Stimulated activated CD8-positive, alpha-beta memory T cell treated with anti-CD3 and anti-CD28 coated beads, Interleukin-4, amount 100 ng/mL, for 4 hours (primary cell): ENCODE data around the gene GRIA1.

Experiments
- DNase-seq, 2 donors: peaks; one replicate each; pipeline ENCODE4 v3.0.0-alpha.2; 2020; ENCODE audit warnings: low read depth in 2 of 2, low spot score in 1 of 2

GRIA1 gene

DNA sequence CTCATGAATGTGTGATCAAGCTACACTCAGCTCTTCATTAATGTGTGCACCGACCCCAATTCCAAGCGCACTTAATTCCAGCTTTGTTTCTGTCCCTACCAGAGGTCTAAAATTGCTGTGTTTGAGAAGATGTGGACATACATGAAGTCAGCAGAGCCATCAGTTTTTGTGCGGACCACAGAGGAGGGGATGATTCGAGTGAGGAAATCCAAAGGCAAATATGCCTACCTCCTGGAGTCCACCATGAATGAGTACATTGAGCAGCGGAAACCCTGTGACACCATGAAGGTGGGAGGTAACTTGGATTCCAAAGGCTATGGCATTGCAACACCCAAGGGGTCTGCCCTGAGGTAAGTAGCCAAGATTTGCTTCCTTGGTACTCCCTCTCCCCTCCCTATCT is 279.6 kb downstream of the GRIA1 start:
- DNase-seq, result no peak

DNA sequence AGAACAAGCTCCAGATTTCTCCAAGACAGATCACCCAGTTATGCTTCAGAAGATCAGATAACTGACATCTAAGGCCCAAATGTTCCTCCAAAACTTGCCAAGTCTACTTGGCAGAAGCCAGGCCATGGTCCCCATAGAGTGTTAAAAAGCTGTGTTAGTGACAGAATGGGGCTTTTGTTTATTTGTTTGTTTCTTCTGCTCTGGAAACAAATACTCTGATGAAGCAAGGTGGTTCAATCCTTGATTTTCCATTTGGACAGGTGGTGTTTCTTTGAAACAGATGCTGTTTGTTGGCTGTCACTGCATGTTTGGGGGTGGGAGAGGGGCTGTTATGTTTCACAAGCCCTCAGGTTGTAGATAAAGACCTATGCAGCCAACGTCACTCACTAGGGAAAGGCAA is 284.2 kb downstream of the GRIA1 start:
- no peak for DNase-seq

DNA sequence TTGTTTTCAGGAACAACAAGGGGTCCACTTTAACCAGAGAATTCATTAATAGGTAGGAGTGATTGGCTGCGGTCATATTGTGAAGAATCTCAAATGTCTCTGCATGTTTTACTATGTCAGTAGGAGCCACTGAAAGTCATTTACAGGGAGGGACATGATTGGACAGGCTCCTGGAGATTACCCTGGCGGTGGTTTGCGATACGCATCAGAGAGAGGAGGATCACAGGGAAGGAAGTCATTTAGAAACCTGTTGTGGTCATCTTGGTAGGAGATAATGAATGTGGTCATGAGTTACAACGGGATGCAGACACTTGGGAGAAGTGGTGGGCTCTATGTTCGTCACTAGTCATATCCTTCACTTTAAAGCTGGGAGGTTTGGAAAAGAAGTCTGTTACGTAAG is 285.5 kb downstream of the GRIA1 start:
- no peak for DNase-seq

DNA sequence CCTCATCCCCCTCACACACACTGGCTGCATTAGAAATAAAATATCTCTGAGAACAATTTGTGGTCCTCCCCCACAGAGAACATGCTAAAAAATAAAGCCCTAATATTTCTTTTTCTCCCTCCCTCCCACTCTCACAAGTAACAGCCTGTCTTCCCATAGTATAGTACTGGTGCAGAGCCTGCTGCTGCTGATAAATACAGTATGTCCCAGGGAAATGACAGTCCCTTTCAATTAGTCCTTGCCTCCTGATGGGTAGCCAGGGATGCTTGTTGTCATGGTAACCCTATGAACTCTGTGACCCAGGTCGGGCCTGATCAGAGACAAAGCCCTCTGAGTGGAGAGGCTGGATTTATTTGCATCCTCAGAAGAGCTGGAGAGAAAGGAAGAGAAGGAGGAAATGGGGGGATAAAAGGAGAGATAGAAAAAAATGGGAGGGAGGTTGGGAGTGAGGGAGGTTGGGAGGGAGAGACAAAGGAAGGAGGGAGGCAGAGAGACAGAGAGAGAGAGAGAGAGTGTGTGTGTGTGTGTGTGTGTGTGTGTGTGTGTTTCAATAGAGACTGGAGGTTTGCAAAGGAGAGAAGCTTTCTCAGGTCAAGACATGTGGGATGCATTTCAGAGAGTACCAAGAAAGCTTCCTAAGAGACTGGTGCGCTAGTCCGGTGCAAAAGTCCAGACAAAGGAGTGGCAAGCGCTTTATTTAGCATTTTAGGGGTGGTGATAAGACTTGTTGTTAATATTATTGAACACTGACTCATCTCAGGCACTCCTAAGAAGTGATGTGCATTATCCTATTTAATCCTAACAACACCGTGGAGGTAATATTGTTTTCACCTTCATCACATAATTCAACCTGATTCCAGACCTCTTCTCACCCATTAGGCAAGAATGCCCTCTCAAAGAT is 287.5 kb downstream of the GRIA1 start:
- DNase-seq, result no peak

DNA sequence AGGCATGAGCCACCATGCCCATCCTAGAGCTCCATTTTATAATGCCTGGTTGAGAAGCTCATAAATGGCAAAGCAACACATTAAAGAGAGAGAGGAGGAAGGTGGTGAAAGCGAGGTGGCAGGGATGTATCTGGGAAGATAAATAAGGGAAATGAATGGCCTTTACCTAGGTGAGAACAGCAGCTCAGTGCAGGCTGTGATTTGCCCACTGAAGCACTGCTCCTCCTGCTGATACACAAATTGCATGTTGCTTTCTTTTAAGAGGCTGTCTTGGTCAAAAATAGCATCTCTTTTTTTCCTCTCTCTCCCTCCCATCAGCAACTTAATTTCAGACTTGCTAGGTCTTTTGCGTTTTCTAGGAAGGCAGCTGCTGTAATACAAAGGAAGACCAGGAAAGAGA is 289.4 kb downstream of the GRIA1 start:
- no peak for DNase-seq

DNA sequence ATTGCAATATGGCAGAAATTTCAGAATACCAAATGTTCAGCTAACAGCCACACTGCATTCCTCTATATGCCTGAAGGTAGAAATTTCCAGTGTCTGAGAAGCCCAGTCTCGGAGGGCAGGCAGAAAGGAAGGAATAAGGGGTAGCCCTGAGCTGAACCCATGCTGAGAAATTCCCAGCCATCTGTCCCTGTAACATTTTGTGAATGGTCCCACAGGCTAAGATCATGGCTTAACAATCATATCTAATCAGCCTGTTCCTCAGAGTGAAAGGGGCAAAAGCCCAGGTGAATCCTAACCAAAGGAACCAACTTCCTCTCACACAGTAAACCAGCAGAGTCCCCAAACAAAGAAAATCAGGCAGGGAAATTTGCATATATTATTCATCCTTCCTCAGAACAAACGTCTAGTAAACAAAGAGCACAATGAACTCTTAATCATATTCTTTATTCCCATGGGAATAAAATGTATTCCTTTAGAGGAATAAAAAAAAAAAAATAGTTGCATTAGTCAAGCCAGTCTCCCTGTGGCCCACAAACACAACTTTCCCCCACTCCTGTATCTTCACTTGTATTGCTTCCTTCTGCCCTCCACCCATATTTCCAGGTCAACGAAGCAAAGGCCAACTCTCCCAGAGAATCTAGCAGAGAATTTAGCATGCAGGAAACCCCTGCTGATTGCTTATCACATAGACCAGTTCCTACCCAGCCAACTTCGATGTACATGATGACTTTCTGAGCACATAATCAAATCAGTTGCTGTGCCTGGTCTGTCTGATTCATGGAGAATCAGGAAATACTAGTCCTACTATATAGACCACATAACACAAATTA is 290.6 kb downstream of the GRIA1 start:
- DNase-seq, result no peak

GRCh38 chr5:153782589-153783361 is 292.3 kb downstream of the GRIA1 start:
- DNase-seq, result no peak

- no peak for DNase-seq
Measured at GRCh38 chr5:153783362-153783658, 292.8 kb downstream of the GRIA1 start.

- DNase-seq, result no peak
Measured at GRCh38 chr5:153784277-153784676, 293.8 kb downstream of the GRIA1 start.

DNA sequence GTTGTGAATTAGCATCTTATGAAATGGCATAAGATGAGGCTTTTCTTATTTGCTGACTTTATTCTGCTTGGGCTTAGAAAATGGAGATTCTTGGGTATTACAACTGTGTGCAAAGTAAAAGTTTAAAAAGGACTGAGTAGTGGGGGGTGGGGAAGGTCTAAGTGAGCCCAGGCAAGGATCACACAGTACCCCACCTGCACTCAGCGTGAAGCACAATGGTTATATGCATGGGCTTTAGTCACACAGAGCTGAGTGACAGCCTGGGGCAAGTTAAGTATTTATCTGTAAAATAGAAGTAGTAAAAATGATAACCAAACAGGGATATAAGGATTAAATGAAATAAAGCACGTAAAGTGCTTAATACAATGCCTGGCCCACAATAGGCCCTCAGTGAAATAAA is 300.9 kb downstream of the GRIA1 start:
- DNase-seq, result no peak

GRCh38 chr5:153792305-153792704 is 301.8 kb downstream of the GRIA1 start:
- DNase-seq, result no peak

GRCh38 chr5:153793699-153794098 is 303.2 kb downstream of the GRIA1 start:
- DNase-seq, result no peak

DNA sequence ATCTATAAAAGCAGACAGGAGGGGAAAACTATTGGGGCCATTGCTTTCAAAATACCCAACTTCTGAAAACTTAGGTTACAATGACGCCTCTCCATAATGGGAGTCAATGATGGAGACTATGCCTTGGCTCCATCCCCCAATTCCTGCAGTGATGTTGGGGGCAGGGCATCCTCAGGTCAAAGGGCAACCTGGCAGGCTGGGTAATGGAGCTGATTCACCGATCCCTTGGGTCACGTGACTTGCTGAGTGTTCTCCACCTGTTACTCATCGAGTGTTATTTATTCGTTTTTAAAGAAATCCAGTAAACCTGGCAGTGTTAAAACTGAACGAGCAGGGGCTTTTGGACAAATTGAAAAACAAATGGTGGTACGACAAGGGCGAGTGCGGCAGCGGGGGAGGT is 303.9 kb downstream of the GRIA1 start:
- DNase-seq, result no peak

DNA sequence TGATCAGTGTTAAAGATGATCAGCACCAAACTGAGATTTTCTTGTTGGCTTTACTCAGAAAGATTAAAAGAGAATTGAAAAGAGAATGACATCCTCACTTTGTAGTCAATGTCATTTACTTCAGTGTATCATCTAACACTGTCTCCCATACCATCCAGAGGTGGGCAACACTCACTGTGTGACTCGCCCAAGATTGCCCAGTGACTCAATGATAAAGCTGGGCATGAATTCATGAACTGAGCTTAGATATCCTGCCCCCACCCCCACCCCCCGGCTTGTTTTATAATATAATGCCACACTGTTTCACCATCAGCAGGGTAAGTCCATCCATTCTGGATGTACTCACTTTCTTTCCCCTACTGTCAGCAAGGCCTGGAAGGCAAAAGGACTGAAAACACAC is 306.1 kb downstream of the GRIA1 start:
- no peak for DNase-seq

GRCh38 chr5:153797484-153797883 is 307.0 kb downstream of the GRIA1 start:
- no peak for DNase-seq

DNA sequence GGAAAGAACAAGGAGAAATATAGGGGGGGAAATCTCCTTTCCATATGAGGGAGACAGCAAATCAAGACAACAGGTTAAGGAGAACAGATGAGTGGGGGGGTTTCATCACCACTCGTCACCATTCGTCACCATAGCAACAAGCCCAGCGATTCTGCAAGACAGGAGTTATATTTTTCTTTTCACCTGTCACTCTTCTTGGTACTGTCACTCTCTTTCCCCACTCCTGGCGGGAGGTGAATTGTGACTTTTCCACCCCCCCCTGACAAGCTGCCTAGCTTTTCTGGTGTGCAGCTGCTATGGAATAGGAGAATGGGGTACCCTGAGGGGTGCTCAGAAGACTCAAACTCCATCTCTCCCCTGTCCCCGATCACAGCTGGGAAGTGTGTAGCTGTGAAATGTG is 308.4 kb downstream of the GRIA1 start:
- no peak for DNase-seq

GRCh38 chr5:153799466-153799865 is 309.0 kb downstream of the GRIA1 start:
- no peak for DNase-seq

GRCh38 chr5:153802050-153802821 is 311.8 kb downstream of the GRIA1 start:
- DNase-seq, result no peak

DNA sequence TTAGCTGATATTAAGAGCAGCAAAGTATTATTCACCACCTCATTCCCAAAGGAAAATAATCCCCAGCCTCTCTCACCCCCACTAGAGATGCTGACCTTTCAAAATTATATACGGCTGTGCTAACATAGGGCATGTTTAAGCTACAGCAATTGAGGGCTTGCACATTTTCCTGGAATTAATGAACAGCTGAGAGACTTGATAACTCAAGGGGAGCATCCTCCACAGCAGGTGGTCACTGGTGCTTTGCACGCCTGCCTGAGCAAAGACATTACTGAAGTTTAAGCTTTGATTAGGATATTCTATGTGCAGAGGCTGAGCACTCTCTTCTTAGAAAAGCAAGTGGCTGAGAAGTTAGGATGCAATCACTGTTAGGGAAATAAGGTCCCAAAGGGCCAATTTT is 317.3 kb downstream of the GRIA1 start:
- DNase-seq, result no peak

GRCh38 chr5:153809166-153809565 is 318.7 kb downstream of the GRIA1 start:
- DNase-seq, result no peak

DNA sequence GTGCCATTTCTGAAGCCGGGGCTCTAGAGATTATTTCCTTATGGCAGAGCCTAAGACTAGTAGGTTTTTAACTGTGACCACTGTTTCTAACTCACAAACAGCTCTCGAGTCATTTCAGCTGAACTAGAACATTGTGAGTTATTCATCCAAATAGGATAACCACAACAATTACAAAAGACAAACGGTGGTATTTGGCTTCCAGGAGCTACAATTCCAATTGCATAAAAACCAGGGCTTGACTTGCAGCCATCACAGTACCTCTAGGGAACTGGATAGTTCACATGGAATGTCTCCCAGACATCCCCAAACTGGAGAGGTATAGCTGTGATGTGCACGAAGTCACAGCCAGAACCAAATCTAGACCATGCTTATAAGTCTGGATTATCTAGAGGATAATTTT is 323.4 kb downstream of the GRIA1 start:
- DNase-seq, result no peak
